GM23338 (cell line): ENCODE data around the gene SLC39A11. TPM values are rescaled to one million over a fixed set of nuclear protein-coding genes. Genes with fewer than 3 reads are reported as not detected.
A peak's percentile ranks its signal among the peaks of the same experiment; 100 is the strongest.
"Not testable (repeated sequence)": the region's sequence is repeated elsewhere in the genome, so short reads cannot be mapped to it uniquely, and the experiment has no call there.

ENCODE experiments used
- ATAC-seq: fragments of 200-7000 bp; cut with Tn5 transposase; 3 replicates; pipeline ENCODE4 v1.9.1; 2020
- DNase-seq: peaks from one replicate; pipeline ENCODE4 v3.0.0-alpha.2; 2015; ENCODE audit warnings: low spot score
- H2AFZ ChIP-seq: fragments of 200-600 bp; sonication (generic); 2 replicates; pipeline ENCODE4 v1.8.0; 2016; ENCODE audit warnings: antibody characterized with exemption, mild to moderate bottlenecking, moderate library complexity
- H3F3A ChIP-seq: fragments of 200-600 bp; sonication (generic); replicated peaks from 2 replicates; pipeline ENCODE4 v1.8.0; 2017; ENCODE audit warnings: antibody characterized with exemption, mixed run types, low read depth
- H3K27ac ChIP-seq: fragments of 200-600 bp; sonication (generic); 2 replicates; pipeline ENCODE4 v1.6.1; 2016; ENCODE audit warnings: low read depth
- H3K27me3 ChIP-seq: fragments of 200-600 bp; sonication (generic); 2 replicates; pipeline ENCODE4 v1.8.0; 2016; ENCODE audit warnings: mild to moderate bottlenecking, mixed run types, moderate library complexity; ENCODE audit not compliant: insufficient read depth
- H3K36me3 ChIP-seq: fragments of 200-600 bp; sonication (generic); 2 replicates; pipeline ENCODE4 v1.8.0; 2016; ENCODE audit warnings: mild to moderate bottlenecking; ENCODE audit not compliant: insufficient read depth
- H3K4me1 ChIP-seq: fragments of 200-600 bp; sonication (generic); 2 replicates; pipeline ENCODE4 v1.8.0; 2016; ENCODE audit warnings: mild to moderate bottlenecking, moderate library complexity; ENCODE audit not compliant: insufficient read depth
- H3K4me2 ChIP-seq: fragments of 200-600 bp; sonication (generic); 2 replicates; pipeline ENCODE4 v1.7.1; 2017; ENCODE audit warnings: mixed run types
- H3K4me3 ChIP-seq: fragments of 200-600 bp; sonication (generic); 2 replicates; pipeline ENCODE4 v1.6.1; 2016; ENCODE audit warnings: mixed run types
- H3K79me2 ChIP-seq: fragments of 200-600 bp; sonication (generic); replicated peaks from 2 replicates; pipeline ENCODE4 v1.8.0; 2017; ENCODE audit warnings: mild to moderate bottlenecking; ENCODE audit not compliant: insufficient read depth
- H3K9me2 ChIP-seq: fragments of 200-600 bp; sonication (generic); 2 replicates; pipeline ENCODE4 v1.8.0; 2017; ENCODE audit not compliant: insufficient read depth
- H4K20me1 ChIP-seq: fragments of 200-600 bp; sonication (generic); replicated peaks from 2 replicates; pipeline ENCODE4 v1.8.0; 2017; ENCODE audit warnings: mild to moderate bottlenecking; ENCODE audit not compliant: insufficient read depth
- H3K27ac Mint-ChIP-seq: 2 replicates; pipeline ENCODE4 v1.8.0; 2020; ENCODE audit warnings: inconsistent platforms, mild to moderate bottlenecking, moderate library complexity, mixed read lengths
- H3K27me3 Mint-ChIP-seq: 3 replicates; pipeline ENCODE4 v1.8.0; 2022; ENCODE audit warnings: low read depth, mild to moderate bottlenecking, moderate library complexity, mixed read lengths, inconsistent platforms; ENCODE audit not compliant: insufficient read depth, poor library complexity
- H3K36me3 Mint-ChIP-seq: 3 replicates; pipeline ENCODE4 v1.8.0; 2021; ENCODE audit warnings: low read depth, mild to moderate bottlenecking, inconsistent platforms, moderate library complexity, mixed read lengths
- H3K4me1 Mint-ChIP-seq: 3 replicates; pipeline ENCODE4 v1.8.0; 2020; ENCODE audit warnings: mild to moderate bottlenecking, inconsistent platforms, mixed read lengths
- H3K4me3 Mint-ChIP-seq: 3 replicates; pipeline ENCODE4 v1.8.0; 2021; ENCODE audit warnings: moderate library complexity, mild to moderate bottlenecking, inconsistent platforms, mixed read lengths
- H3K9me3 Mint-ChIP-seq: 3 replicates; pipeline ENCODE4 v1.8.0; 2020; ENCODE audit warnings: moderate library complexity, mild to moderate bottlenecking, inconsistent platforms, mixed read lengths
- CREB1 ChIP-seq: fragments of 250-450 bp; sonication (Bioruptor Pico); IDR thresholded peaks from 2 replicates; pipeline ENCODE4 v1.5.0; 2020; ENCODE audit warnings: low read depth, mild to moderate bottlenecking, moderate library complexity
- EZH2 ChIP-seq: fragments of 200-600 bp; sonication (generic); IDR thresholded peaks from one replicate; pipeline ENCODE4 v1.8.0; 2017; ENCODE audit warnings: antibody characterized with exemption, mild to moderate bottlenecking, low read depth; ENCODE audit not compliant: unreplicated experiment
- EZH2phosphoT487 ChIP-seq: fragments of 200-600 bp; sonication (generic); IDR thresholded peaks from one replicate; pipeline ENCODE4 v1.8.1; 2018; ENCODE audit warnings: antibody characterized with exemption; ENCODE audit not compliant: unreplicated experiment
- JUNB ChIP-seq: IDR thresholded peaks from one replicate; pipeline ENCODE4 v1.6.1; 2016; ENCODE audit warnings: antibody characterized with exemption; ENCODE audit not compliant: unreplicated experiment
- NANOG ChIP-seq: IDR thresholded peaks from 2 replicates; pipeline ENCODE4 v1.6.1; 2016; ENCODE audit warnings: antibody characterized with exemption, borderline replicate concordance
- polyA plus RNA-seq: library from polyadenylated mRNA; unstranded; fragments of >200 nt; fragmentation: Nextera tagmentation; extraction: Ambion mirVana; gene quantifications from 2 replicates; pipeline ENCODE4 v1.2.1, GENCODE V29; 2016
- total RNA-seq: library from RNA; depleted of rRNA; stranded (reverse); fragments of >200 nt; shearing (Covaris generic); gene quantifications from 2 replicates; pipeline ENCODE4 v1.2.3, GENCODE V29; 2014
- TF ChIP-seq, protein P1 (sequence below): IDR thresholded peaks from one replicate; pipeline ENCODE4 v1.6.1; 2018; ENCODE audit warnings: antibody characterized with exemption; ENCODE audit not compliant: unreplicated experiment
- TF ChIP-seq, protein P2 (sequence below), 2 experiments: fragments of 200-600 bp in 1 of 2; sonication (generic) in 1 of 2; conservative IDR thresholded peaks; 2 replicates each; pipeline versions ENCODE4 v1.5.1 to v1.6.1; 2016 to 2017; ENCODE audit warnings: antibody characterized with exemption in 2 of 2, low read depth in 2 of 2, mild to moderate bottlenecking in 2 of 2, moderate library complexity in 1 of 2
- TF ChIP-seq, protein P3 (sequence below): IDR thresholded peaks from 2 replicates; pipeline ENCODE4 v1.6.1; 2016; ENCODE audit warnings: antibody characterized with exemption

SLC39A11 gene
- total and polyA plus RNA-seq, 2 experiments from 2014 or later = 10.8 to 18.1 TPM

DNA sequence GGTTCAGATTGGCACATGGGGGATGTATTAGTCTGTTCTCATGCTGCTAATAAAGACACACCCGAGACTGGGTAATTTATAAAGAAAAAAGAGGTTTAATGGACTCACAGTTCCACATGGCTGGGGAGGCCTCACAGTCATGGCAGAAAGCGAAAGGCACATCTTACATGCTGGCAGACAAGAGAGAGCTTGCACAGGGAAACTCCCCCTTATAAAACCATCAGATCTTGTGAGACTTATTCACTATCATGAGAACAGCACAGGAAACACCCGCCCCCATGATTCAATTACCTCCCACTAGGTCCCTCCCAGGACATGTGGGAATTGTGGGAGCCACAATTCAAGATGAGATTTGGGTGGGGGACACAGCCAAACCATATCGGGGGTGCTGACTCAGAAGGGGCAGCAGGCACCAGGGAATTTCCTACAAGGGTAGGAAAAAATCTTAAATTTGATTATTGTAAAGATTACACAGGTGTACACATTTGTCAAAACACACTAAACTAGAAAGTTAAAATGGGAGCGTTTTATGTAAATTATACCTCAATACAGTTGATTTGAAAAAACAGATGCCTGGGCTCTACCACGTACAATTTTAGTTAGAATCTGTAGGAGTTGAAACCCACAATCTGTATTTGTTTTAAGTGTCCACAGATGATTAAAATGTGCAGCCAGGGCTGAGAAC, 99.6 kb downstream of the SLC39A11 start:
- H3K4me1 ChIP-seq, H3K27me3 ChIP-seq, H3K27me3 Mint-ChIP-seq, H3K36me3 ChIP-seq, H3K27ac ChIP-seq, H3K4me1 Mint-ChIP-seq, H2AFZ ChIP-seq, DNase-seq, H3K4me2 ChIP-seq, H4K20me1 ChIP-seq, H3K4me3 Mint-ChIP-seq, H3F3A ChIP-seq, H3K79me2 ChIP-seq, ATAC-seq, H3K4me3 ChIP-seq: not testable (repeated sequence)
- Mint-ChIP-seq H3K27ac (peak overlapping the region; percentile 40; the same call in 1 of the 2 replicates), H3K9me3 (peaks cover 19% of the 10 kb centered on the region), H3K36me3 (peaks cover 16% of the 10 kb centered on the region)
- 0 out of 2 replicates have a peak, but pooled peaks cover 12% of the 10 kb centered on the region for H3K9me2 ChIP-seq

DNA sequence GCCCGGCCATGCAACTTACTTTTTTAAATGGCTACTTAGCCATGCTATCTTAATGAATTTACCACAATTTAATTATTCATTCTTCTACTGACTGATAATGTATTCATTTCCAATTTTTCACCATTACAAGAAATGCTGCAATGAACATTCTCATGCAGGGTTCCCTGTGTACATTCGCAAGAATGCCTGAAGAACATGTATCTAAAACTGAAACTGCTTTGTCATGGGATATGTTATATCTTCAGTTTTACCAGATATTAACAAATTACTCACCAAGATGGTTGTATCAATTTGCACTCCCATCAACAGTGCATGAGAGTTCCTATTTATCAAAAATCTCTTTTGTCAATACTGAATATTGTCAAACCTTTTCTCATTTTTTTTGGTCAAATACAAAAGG, 100.8 kb downstream of the SLC39A11 start:
- H3K36me3 ChIP-seq = no peaks in the 10 kb centered on the region
- no peaks in the 10 kb centered on the region for H3K4me1 Mint-ChIP-seq
- H3K27me3 Mint-ChIP-seq = no peaks in the 10 kb centered on the region
- TF ChIP-seq, protein P1, sequence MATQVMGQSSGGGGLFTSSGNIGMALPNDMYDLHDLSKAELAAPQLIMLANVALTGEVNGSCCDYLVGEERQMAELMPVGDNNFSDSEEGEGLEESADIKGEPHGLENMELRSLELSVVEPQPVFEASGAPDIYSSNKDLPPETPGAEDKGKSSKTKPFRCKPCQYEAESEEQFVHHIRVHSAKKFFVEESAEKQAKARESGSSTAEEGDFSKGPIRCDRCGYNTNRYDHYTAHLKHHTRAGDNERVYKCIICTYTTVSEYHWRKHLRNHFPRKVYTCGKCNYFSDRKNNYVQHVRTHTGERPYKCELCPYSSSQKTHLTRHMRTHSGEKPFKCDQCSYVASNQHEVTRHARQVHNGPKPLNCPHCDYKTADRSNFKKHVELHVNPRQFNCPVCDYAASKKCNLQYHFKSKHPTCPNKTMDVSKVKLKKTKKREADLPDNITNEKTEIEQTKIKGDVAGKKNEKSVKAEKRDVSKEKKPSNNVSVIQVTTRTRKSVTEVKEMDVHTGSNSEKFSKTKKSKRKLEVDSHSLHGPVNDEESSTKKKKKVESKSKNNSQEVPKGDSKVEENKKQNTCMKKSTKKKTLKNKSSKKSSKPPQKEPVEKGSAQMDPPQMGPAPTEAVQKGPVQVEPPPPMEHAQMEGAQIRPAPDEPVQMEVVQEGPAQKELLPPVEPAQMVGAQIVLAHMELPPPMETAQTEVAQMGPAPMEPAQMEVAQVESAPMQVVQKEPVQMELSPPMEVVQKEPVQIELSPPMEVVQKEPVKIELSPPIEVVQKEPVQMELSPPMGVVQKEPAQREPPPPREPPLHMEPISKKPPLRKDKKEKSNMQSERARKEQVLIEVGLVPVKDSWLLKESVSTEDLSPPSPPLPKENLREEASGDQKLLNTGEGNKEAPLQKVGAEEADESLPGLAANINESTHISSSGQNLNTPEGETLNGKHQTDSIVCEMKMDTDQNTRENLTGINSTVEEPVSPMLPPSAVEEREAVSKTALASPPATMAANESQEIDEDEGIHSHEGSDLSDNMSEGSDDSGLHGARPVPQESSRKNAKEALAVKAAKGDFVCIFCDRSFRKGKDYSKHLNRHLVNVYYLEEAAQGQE = no peak
- TF ChIP-seq, protein P2, sequence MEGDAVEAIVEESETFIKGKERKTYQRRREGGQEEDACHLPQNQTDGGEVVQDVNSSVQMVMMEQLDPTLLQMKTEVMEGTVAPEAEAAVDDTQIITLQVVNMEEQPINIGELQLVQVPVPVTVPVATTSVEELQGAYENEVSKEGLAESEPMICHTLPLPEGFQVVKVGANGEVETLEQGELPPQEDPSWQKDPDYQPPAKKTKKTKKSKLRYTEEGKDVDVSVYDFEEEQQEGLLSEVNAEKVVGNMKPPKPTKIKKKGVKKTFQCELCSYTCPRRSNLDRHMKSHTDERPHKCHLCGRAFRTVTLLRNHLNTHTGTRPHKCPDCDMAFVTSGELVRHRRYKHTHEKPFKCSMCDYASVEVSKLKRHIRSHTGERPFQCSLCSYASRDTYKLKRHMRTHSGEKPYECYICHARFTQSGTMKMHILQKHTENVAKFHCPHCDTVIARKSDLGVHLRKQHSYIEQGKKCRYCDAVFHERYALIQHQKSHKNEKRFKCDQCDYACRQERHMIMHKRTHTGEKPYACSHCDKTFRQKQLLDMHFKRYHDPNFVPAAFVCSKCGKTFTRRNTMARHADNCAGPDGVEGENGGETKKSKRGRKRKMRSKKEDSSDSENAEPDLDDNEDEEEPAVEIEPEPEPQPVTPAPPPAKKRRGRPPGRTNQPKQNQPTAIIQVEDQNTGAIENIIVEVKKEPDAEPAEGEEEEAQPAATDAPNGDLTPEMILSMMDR (conservative IDR thresholded peaks at IDR 0.05; ENCODE audit: low read depth in 2 of 2) = no peak
- TF ChIP-seq EZH2 (no peak), CREB1 (CRISPR knock-in tag) (no peak), NANOG (no peak), JUNB (no peak), EZH2phosphoT487 (no peak)
- TF ChIP-seq, protein P3, sequence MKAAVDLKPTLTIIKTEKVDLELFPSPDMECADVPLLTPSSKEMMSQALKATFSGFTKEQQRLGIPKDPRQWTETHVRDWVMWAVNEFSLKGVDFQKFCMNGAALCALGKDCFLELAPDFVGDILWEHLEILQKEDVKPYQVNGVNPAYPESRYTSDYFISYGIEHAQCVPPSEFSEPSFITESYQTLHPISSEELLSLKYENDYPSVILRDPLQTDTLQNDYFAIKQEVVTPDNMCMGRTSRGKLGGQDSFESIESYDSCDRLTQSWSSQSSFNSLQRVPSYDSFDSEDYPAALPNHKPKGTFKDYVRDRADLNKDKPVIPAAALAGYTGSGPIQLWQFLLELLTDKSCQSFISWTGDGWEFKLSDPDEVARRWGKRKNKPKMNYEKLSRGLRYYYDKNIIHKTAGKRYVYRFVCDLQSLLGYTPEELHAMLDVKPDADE = no peak
- no peaks in the 10 kb centered on the region for H3K27me3 ChIP-seq
- H2AFZ ChIP-seq = no peak overlapping the region
- H3F3A ChIP-seq = no peaks in the 10 kb centered on the region
- 0 out of 2 replicates have a peak, but pooled peaks cover 5% of the 10 kb centered on the region for H3K9me2 ChIP-seq
- H3K79me2 ChIP-seq = no peaks in the 10 kb centered on the region
- ATAC-seq (no peak), DNase-seq (no peak)
- H3K4me1 ChIP-seq = no peaks in the 10 kb centered on the region
- H3K4me3 Mint-ChIP-seq = no peak overlapping the region
- H3K4me3 ChIP-seq = no peak overlapping the region
- H3K27ac ChIP-seq = no peak overlapping the region
- no peaks in the 10 kb centered on the region for H4K20me1 ChIP-seq
- no peak overlapping the region for H3K27ac Mint-ChIP-seq
- no peak overlapping the region for H3K4me2 ChIP-seq
- peaks cover 16% of the 10 kb centered on the region for H3K36me3 Mint-ChIP-seq
- peaks cover 19% of the 10 kb centered on the region for H3K9me3 Mint-ChIP-seq
